Measurements from ENCODE around the gene SHISA9.
"Not testable (repeated sequence)": the region's sequence is repeated elsewhere in the genome, so short reads cannot be mapped to it uniquely, and the experiment has no call there.

The SHISA9 gene

DNA sequence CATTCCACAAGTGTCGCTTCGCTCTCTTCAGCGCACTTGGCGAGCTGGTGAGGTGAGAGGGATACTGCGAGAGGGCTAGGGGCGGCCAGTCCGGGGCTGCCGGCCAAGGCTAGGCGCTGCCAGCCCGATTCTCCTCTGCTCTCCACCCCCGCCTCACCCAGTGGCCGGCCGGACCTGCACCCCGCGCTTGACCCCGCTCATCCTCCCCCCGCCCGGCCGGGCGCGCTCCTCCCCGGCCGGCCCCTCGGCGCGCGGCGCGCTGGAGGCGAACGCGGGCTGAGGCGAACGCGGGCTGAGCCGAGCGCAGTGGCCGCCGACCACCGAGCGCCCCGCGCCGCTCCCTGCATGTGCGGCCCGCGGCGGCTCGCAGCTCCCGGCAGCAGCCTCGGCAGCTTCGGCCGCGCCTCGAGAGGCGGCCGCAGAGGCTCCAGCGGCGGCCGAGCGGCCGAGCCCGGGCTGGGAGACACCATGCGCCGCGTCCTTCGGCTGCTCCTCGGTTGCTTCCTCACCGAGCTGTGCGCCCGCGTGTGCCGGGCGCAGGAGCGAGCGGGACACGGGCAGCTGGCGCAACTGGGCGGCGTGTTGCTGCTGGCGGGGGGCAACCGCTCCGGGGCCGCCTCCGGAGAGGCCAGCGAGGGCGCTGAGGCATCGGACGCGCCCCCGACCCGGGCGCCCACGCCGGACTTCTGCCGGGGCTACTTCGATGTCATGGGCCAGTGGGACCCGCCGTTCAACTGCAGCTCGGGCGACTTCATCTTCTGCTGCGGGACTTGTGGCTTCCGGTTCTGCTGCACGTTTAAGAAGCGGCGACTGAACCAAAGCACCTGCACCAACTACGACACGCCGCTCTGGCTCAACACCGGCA is at the start of gene SHISA9:
Gene SHISA9 (plus strand): TSS at position 2 of the 865 bp plus-strand sequence.
- H3K4me3 ChIP-seq (ENCODE audit: low read depth, low read length): peak within 1 kb of the TSS; percentile 21; the same call in 1 of the 2 replicates
- no peak for DNase-seq (ENCODE audit: low read depth)

DNA sequence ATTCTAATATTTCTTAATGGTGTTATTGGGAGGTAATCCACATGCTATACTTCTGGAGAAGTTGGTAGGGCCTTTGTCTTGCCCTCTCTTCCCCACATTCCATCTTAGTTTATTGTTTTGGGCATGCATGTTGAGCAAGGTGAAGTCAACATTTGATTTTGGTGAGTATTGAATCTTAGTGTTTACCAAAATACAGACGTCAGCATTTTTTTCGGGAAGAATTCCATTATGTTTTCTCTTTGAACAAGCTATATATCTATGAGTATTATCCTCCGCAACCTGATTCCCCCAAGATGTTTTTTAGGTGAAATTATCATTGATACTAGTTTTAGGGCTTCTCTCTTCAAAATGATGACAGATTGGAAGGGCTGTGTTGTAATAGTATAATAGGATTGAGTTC is 47.4 kb upstream of the SHISA9 start:
- H3K4me3 ChIP-seq (ENCODE audit: low read depth, low read length): no peak overlapping the region

More for the DNA sequence above, at the start of gene SHISA9:
- TF ChIP-seq, protein P1, sequence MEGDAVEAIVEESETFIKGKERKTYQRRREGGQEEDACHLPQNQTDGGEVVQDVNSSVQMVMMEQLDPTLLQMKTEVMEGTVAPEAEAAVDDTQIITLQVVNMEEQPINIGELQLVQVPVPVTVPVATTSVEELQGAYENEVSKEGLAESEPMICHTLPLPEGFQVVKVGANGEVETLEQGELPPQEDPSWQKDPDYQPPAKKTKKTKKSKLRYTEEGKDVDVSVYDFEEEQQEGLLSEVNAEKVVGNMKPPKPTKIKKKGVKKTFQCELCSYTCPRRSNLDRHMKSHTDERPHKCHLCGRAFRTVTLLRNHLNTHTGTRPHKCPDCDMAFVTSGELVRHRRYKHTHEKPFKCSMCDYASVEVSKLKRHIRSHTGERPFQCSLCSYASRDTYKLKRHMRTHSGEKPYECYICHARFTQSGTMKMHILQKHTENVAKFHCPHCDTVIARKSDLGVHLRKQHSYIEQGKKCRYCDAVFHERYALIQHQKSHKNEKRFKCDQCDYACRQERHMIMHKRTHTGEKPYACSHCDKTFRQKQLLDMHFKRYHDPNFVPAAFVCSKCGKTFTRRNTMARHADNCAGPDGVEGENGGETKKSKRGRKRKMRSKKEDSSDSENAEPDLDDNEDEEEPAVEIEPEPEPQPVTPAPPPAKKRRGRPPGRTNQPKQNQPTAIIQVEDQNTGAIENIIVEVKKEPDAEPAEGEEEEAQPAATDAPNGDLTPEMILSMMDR (IDR thresholded peaks at IDR 0.05; ENCODE audit: control insufficient read depth, extremely low read depth, insufficient read depth): no peak

DNA sequence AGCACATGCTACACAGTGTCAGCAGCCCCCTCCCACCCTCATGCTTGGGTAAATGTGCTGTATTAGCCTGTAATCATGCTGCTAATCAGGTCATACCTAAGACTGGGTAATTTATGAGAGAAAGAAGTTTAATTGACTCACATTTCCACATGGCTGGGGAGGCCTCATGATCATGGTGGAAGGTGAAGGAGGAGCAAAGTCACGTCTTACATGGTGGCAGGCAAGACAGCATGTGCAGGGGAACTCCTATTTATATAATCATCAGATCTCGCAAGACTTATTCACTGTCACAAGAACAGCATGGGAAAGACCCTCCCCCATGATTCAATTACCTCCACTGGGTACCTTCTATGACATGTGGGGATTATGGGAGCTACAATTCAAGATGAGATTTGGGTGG is 44.0 kb upstream of the SHISA9 start:
- H3K4me3 ChIP-seq (ENCODE audit: low read depth, low read length); DNase-seq (ENCODE audit: low read depth): not testable (repeated sequence)

More for the DNA sequence above, 47.4 kb upstream of the SHISA9 start:
- no peak for DNase-seq (ENCODE audit: low read depth)
- TF ChIP-seq, protein P1 (IDR thresholded peaks at IDR 0.05; ENCODE audit: control insufficient read depth, extremely low read depth, insufficient read depth): no peak

DNA sequence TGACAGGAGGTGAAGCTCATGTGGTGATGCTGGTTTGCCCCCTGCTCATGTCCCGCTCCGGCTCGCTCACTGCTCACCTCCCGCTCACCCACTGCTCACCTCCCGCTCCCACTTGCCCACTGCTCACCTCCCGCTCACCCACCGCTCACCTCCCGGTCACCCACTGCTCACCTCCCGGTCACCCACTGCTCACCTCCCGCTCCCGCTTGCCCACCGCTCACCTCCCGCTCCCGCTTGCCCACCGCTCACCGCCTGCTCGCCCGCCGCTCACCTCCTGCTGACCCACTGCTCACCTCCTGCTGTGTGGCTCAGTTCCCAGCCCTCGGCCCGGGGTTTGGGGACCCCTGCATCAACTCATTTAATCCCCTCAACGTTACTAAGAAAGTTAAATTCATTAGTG is 39.1 kb upstream of the SHISA9 start:
- TF ChIP-seq, protein P1 (IDR thresholded peaks at IDR 0.05; ENCODE audit: control insufficient read depth, extremely low read depth, insufficient read depth): no peak
- no peak overlapping the region for H3K4me3 ChIP-seq (ENCODE audit: low read depth, low read length)
- no peak for DNase-seq (ENCODE audit: low read depth)

DNA sequence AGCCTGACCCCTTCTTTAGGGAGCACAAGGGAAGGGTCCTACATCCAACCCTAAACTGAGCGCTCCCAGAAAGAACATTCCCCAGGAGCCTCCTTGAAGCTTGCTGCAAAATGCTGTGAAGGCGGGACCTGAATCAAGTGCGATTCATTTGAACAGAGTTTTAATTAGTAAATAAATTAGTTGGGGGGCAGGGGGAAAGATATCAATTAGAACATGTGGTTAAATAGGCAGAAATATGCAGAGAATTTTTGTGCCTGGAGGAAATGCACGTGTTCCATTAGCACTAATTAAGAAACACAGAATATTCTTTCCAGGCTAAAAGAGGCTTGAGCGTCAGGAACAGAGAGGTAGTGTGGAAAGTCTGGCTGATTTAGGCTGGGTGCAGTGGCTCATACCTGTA is 38.5 kb upstream of the SHISA9 start:
- no peak overlapping the region for H3K4me3 ChIP-seq (ENCODE audit: low read depth, low read length)
- TF ChIP-seq, protein P1 (IDR thresholded peaks at IDR 0.05; ENCODE audit: control insufficient read depth, extremely low read depth, insufficient read depth): no peak
- DNase-seq (ENCODE audit: low read depth): no peak

DNA sequence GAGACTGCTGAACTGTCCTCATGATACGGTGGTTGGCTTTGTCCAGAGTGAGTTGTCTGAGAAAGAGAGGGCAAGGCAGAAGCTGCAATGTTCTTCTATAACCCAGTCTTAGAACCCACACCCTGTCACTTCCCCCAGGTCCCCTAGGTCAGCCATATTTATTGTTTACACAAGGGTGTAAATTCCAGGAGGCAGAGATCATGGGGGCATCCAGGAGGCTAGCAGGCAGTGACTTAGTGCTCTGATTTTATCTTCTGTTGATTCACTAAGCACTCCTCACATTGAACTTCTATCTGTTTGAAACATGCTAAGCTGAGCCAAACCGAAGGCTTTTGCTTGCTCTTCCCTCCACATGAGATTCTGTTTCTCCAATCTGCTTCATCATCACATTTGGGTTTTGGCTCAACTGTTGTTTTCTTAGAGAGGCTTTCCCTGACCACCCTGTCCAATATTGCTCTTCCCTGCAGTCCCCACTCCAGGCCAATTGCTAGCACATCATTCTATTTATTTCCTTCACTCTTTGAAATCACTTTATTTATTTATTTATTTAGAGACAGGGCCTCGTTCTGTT is 34.3 kb upstream of the SHISA9 start:
- no peak overlapping the region for H3K4me3 ChIP-seq (ENCODE audit: low read depth, low read length)
- TF ChIP-seq, protein P1 (IDR thresholded peaks at IDR 0.05; ENCODE audit: control insufficient read depth, extremely low read depth, insufficient read depth): no peak
- DNase-seq (ENCODE audit: low read depth): no peak

DNA sequence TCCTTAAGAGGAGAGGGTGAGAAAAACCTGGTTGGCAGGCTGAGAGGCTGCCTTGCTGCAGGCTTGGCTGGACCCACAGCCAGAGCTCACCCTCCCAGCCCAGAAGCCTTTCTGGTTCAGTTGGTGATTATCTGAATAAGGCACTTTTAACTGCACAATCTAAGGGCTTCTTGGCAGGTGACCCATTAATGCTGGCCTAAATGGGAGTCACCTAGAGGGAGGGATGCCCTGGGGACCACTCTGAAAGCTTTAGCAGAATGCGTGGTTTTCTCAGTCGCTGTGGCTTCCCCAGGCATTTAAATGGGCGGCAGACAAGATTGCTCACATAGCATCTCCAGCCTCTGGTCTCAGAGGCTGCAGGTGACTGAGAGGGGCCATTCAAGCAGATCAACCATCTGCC is 33.2 kb upstream of the SHISA9 start:
- H3K4me3 ChIP-seq (ENCODE audit: low read depth, low read length): no peak overlapping the region
- TF ChIP-seq, protein P1 (IDR thresholded peaks at IDR 0.05; ENCODE audit: control insufficient read depth, extremely low read depth, insufficient read depth): no peak
- no peak for DNase-seq (ENCODE audit: low read depth)
